Measurements from ENCODE around the gene HNRNPC. TPM values are rescaled to one million over a fixed set of nuclear protein-coding genes. Genes with fewer than 3 reads are reported as not detected.

The HNRNPC gene
- total and polyA plus RNA-seq, 12 donors = 227 to 358 (median 269) TPM

DNA sequence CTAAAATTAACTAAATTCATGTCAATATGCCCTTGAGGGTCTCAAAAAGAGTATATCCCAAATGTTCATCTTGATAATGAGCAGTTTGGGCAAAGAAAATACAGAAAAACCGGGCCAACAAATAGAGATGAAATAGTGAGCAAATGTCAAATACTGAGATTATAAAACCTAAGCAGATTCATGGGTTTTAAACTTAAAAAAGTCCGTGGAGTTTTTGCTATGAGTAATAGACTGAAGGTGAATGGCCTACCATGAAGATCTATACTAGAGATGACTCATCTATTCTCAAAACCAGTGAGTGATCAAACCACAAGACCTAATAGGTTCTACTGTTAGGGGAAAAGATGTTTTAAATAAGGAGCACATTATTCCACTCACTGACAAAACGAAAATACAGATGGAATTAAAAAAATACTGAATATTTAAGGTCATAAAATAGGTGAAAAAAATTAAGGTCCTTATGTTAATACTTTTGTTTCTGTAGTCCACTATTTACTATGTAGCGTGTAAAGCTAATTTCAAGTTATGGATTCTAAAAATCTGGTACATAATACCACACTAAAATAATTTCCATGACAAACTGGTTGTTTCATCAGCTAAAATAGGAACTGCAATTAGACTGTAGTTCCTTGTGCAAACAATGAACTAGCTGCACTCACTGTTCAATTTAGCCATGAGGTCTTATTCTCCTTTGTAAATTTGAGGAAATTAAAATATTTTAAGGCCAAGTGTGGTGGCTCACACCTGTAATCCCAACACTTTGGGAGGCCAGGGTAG, 5.0 kb downstream of the HNRNPC start:
- WGBS, 2 donors = 49 to 62% methylated on average over 4 of the region's 4 CpGs
- Histone ChIP-seq H3K27me3 (no peaks in the 10 kb centered on the region), H3K27ac (peak overlapping the region in 3 of 10 donors; percentile 24 to 54 (median 25)), H3K36me3 (peaks cover 0 to 85% (median 21%) of the 10 kb centered on the region in 9 donors), H3K4me1 (peaks cover 4 to 88% (median 82%) of the 10 kb centered on the region in 9 donors), H3K4me3 (peak overlapping the region in 1 of 10 donors; percentile 5), H3K9me3 (no peaks in the 10 kb centered on the region)
- DNase-seq = no peak
- no peak for ATAC-seq
- TF ChIP-seq, protein P1, sequence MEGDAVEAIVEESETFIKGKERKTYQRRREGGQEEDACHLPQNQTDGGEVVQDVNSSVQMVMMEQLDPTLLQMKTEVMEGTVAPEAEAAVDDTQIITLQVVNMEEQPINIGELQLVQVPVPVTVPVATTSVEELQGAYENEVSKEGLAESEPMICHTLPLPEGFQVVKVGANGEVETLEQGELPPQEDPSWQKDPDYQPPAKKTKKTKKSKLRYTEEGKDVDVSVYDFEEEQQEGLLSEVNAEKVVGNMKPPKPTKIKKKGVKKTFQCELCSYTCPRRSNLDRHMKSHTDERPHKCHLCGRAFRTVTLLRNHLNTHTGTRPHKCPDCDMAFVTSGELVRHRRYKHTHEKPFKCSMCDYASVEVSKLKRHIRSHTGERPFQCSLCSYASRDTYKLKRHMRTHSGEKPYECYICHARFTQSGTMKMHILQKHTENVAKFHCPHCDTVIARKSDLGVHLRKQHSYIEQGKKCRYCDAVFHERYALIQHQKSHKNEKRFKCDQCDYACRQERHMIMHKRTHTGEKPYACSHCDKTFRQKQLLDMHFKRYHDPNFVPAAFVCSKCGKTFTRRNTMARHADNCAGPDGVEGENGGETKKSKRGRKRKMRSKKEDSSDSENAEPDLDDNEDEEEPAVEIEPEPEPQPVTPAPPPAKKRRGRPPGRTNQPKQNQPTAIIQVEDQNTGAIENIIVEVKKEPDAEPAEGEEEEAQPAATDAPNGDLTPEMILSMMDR (IDR thresholded peaks at IDR 0.05) = no peak
- intact Hi-C loops (cut with DNase I) = loop anchor here in 2 of 10 donors (10.0 kb wide), 1 partner anchor 121 kb away; the partner anchor contains the start of gene SUPT16H (in 2 of the 2)

DNA sequence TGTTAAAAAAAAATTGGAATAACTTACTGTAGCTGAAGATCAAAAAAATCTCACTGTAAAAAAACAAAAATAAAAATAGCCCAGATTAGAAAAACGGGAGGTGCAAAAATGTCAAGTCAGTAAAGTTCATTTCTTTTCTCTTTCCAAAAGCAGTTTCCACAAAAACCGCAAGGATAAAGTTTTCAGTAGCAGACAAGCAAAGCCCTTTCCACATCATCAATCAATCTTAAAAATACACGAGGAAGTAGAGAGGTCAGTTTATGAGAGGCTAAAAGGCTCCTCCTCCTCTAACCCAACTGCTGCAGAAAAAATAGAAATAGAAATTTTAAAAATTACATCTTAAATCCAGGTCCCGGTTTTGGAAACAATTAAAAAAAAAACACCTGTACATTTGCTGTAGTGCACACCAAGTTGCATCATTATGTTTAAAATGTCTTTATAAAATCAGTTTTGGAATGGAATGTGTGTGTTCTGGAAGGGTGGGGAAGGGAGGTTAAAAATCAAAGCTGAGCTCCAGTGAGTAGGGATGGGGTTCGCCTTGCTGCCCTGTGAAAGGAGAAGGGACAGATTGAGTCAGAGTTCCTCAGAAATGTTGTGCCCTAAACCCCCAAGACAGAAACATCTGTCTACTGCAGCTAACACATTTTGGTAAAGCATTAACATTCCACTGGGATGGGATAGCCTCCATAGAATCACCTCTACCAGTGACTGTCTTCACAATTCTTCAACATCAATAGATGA, 5.8 kb downstream of the HNRNPC start:
- H3K27me3 ChIP-seq = no peaks in the 10 kb centered on the region
- H3K9me3 ChIP-seq = no peaks in the 10 kb centered on the region
- 24 to 40% methylated on average over 5 of the region's 5 CpGs for WGBS, 2 donors
- intact Hi-C loops (cut with DNase I) = loop anchor here in 2 of 10 donors (10.0 kb wide), 1 partner anchor 121 kb away; the partner anchor contains the start of gene SUPT16H (in 2 of the 2)
- H3K36me3 ChIP-seq = peaks cover 0 to 92% (median 21%) of the 10 kb centered on the region in 9 donors
- H3K4me1 ChIP-seq = peaks cover 9 to 95% (median 89%) of the 10 kb centered on the region in 9 donors
- peak overlapping the region in 2 of 10 donors; percentile 25 to 54 for H3K27ac ChIP-seq
- peak overlapping the region in 2 of 10 donors; percentile 5 to 13 for H3K4me3 ChIP-seq
- DNase-seq (no peak), ATAC-seq (no peak)
- TF ChIP-seq, protein P1 (IDR thresholded peaks at IDR 0.05) = no peak

DNA sequence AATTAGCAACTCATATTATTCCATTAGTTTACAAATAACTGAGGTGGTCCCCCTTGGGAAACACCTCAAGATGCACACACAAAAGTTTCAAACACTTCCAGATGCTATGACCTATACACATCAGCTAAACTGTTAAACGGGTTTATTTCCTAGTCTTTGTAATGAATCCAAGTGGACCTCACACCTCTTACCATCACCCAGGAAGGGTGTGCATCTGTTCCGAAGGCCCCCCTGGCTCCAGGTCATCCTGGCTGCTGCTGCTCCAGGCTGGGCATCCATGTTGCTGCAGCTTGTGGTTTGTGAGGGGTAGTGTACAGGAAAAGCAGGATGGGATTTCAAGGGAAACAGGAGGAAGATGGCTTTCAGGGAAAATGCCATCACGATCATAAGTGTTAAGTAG, 6.8 kb downstream of the HNRNPC start:
- Histone ChIP-seq H3K4me1 (peaks cover 11 to 96% (median 91%) of the 10 kb centered on the region in 9 donors), H3K36me3 (peaks cover 0 to 99% (median 21%) of the 10 kb centered on the region in 9 donors), H3K4me3 (no peak overlapping the region), H3K9me3 (no peaks in the 10 kb centered on the region), H3K27ac (no peak overlapping the region), H3K27me3 (no peaks in the 10 kb centered on the region)
- ATAC-seq (no peak), DNase-seq (no peak)
- intact Hi-C loops (cut with DNase I) = loop anchor here in 2 of 10 donors (10.0 kb wide), 1 partner anchor 122 kb away; the partner anchor contains the start of gene SUPT16H (in 2 of the 2)
- 45 to 64% methylated on average over 3 of the region's 3 CpGs for WGBS, 2 donors
- TF ChIP-seq, protein P1 (IDR thresholded peaks at IDR 0.05) = no peak

DNA sequence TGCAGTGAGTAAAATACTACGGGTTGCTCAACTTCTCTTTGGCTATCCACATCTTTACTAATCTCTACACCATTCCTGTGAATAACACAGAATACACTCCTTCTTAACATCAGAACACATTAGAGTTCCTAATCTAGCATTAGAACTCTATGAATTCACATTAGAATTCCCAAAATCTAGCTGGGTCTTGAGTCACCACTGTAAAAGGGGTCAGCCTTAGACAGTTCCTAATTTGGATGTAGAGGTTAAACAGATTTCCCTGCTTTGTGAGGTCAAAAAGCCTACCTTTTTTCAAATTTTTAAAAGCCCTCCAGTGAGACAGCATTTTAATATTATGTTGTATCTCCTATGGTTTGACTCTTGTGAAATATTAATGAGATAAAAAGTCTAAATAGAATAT, 7.4 kb downstream of the HNRNPC start:
- TF ChIP-seq, protein P1 (IDR thresholded peaks at IDR 0.05) = no peak
- peaks cover 12 to 96% (median 91%) of the 10 kb centered on the region in 9 donors for H3K4me1 ChIP-seq
- 38 to 50% methylated on average over 1 of the region's 1 CpG for WGBS, 2 donors
- H3K36me3 ChIP-seq = peaks cover 0 to 100% (median 21%) of the 10 kb centered on the region in 9 donors
- H3K9me3 ChIP-seq = no peaks in the 10 kb centered on the region
- H3K27me3 ChIP-seq = no peaks in the 10 kb centered on the region
- intact Hi-C loops (cut with DNase I) = loop anchor here in 2 of 10 donors (10.0 kb wide), 1 partner anchor 123 kb away; the partner anchor contains the start of gene SUPT16H (in 2 of the 2)
- DNase-seq (no peak), ATAC-seq (no peak)
- H3K27ac ChIP-seq = no peak overlapping the region
- H3K4me3 ChIP-seq = no peak overlapping the region
